Stimulated activated CD4-positive, alpha-beta T cell treated with anti-CD3 and anti-CD28 coated beads, Interleukin-2, amount 100 ng/mL, for 48 hours (primary cell): Measurements from ENCODE around the gene MPG.
A peak's percentile ranks its signal among the peaks of the same experiment; 100 is the strongest.
"Not testable (repeated sequence)": the region's sequence is repeated elsewhere in the genome, so short reads cannot be mapped to it uniquely, and the experiment has no call there.

Experiments used
- DNase-seq, 2 donors: peaks; one replicate each; pipeline ENCODE4 v3.0.0-alpha.2; 2020

Gene MPG

GRCh38 chr16:114327-114726 is 36.3 kb downstream of the MPG start:
- no peak for DNase-seq

GRCh38 chr16:116015-116414 is 38.0 kb downstream of the MPG start:
- DNase-seq, result no peak

DNA sequence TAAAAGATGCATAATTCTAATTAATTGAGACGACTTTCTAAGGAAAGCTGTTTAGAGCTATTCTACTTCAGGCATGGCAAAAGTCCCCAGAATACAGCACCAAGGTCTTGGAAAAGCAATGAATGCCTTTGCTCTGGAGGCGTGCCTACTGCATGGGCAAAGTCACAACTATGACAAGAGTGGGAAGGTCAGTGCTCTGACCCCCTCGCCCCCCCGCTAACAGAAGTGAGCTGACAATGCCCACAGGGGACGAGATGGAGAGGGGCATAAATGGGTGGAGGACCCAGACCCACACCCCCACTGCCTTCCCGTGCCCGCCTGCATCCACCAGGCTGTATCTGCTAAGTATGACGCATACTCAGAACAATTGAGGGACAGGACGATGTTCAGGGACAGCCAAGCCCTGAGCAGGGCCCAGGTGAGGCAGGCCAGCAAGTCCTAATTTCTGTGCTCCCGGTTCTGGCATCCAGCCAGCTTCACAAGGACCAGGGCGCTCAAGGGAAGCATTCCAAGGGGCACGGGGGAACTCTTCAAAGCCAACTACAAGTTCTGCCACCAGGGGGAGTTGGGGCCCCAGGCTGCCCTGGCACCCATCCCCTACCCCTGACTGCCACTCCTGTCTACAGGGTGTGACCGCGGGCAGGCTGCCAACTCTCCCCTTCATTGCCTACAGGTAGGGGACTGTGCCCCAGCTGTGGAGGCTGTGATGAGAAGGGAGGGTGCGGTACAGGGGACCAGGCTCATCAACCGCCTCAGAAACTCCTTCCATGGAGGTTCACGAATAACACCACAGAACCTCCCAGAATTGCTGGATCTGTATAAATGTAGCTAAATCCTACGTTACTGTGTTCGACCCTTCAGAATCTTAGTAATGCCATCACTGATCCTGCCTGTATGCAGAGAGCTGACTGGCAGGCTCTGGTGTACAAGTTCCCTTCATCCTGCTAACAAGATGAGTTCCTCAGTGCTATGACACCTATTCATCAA is 39.6 kb downstream of the MPG start:
- peak; percentile 59 to 61 for DNase-seq

GRCh38 chr16:118857-119256 is 40.8 kb downstream of the MPG start:
- DNase-seq, result no peak

- DNase-seq, result no peak
These were observed 41.3 kb downstream of the MPG start for GRCh38 chr16:119295-119694.

GRCh38 chr16:119835-120491 is 41.9 kb downstream of the MPG start:
- DNase-seq, result no peak

- no peak for DNase-seq
These were observed 42.7 kb downstream of the MPG start for GRCh38 chr16:120756-121155.

DNA sequence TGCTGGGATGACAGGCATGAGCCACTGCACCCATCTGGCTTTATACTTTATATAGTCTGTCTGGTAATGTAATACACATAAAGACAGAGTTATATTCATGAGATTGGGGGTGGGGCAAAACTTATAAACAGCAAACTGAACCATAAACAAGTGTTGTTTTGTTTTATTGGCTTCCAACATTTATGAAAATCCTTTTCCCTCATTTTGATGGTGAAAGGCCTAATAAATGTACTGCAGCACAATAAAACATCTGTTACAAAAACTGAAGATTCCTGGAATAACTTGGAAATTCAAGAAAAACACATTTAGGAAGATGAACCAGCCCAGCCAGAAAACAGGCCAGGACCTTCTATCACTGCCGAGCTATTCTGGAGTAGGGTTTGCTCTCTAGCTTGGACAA is 44.3 kb downstream of the MPG start:
- no peak for DNase-seq

- not testable (repeated sequence) for DNase-seq
These were observed 45.7 kb downstream of the MPG start for GRCh38 chr16:123558-124350.

DNA sequence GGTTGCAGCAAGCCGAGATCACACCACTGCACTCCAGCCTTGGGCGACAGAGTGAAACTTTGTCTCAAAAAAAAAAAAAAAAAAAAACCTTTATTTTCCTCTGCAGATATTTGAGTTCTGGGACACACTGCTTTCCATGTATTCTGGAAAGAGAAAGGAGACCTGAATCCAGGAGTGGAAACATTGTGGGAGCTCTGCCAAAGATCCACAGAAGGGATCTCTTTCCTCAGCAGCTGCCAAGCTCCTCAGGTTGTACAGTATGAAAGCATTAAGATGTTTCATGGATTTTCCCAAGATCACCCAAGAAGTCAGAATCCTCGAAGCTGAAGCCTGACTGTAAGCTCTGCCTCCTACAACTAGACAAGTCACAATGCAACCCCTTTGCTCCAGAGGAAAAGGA is 47.0 kb downstream of the MPG start:
- no peak for DNase-seq

DNA sequence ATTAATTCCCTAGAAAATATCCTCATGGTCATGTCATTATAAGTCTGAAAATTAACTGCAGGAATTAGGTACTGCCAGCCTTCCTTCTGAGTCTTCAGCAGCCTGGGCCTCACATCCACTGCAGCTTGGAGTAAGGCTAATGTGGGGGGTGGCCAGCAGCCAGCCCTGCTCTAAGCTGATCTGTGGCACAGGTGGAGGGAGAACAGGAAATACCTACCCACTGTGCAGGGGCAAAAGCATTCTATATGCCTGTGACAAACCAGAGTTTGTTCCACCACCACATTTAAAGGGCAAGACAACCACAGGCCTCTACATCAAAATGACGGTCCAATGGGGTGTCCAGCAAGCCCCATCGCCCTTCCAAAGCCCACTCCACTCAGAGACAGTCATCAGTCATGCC is 51.0 kb downstream of the MPG start:
- DNase-seq, result no peak

DNA sequence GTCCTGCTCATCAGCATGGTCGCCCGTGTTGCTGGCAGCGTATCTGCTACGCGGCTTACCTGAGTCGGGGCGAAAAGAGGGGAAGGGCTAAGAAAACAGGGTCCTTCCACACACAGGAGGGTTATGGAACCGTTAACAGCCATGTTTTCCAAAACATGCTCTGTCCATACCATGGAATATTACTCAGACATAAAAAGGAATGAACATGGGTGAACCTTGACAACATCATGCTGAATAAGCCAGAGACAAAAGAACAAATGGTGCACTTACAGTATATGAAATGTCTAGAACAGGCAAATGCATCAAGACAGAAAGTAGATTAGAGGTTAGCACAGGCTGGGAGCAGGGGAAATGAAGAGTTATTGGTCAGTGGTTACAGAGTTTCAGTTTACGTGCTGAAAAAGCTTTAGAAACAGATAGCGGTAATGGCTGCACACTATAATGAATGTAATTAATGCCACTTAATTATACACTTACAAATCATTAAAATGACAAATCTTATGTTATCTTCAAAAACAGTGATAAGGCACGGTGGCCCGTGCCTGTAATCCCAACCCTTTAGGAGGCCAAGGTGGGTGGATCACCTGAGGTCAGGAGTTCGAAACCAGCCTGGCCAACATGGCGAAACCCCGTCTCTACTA is 52.6 kb downstream of the MPG start:
- DNase-seq, result no peak

DNA sequence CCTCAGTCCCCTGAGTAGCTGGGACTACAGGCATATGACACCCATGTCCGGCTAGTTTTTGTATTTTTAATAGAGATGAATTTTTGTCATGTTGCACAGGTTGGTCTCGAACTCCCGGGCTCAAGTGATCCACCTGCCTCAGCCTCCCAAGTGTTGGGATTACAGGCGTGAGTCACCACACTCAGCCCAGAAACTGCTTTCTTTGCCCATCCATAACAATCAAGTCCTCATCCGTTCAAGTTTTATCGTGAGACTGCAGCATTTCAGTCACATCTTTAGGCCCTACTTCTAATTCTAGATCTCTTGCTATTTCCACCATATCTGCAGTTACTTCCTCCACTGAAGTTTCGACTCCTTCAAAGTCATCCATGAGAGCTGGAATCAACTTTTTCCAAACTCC is 54.1 kb downstream of the MPG start:
- no peak for DNase-seq

GRCh38 chr16:133716-134115 is 55.7 kb downstream of the MPG start:
- DNase-seq, result no peak
